K562 treated with DMSO at 1 percent for 24 hours (cell line): ENCODE results near the gene INPP5D. TPM values are rescaled to one million over a fixed set of nuclear protein-coding genes. Genes with fewer than 3 reads are reported as not detected.

ENCODE experiments used
- total RNA-seq: library from RNA; unstranded; fragments of 300-600 nt; gene quantifications from 2 replicates; pipeline ENCODE4 v1.2.3, GENCODE V29; 2022; ENCODE audit warnings: low read depth; ENCODE audit not compliant: insufficient read depth

The INPP5D gene
- total RNA-seq = 7.4 and 7.9 TPM in 2 replicates

GRCh38 chr2:233059797-233060500, at the start of gene INPP5D:
INPP5D (plus strand) TSS chr2:233060342; CDS start chr2:233060479, 137 bp downstream.

GRCh38 chr2:233013027-233013461, 47.1 kb upstream of the INPP5D start, which contains the start of gene NGEF:
NGEF (minus strand) TSS chr2:233013256; CDS start chr2:232974890, 38,366 bp downstream.

GRCh38 chr2:233032551-233033320, 27.4 kb upstream of the INPP5D start, which contains the start of gene NEU2:
NEU2 (plus strand) TSS chr2:233032672; CDS start chr2:233032672, 0 bp downstream.

GRCh38 chr2:233251306-233252116, 191.4 kb downstream of the INPP5D start, which contains the start of gene ATG16L1:
ATG16L1 (plus strand) TSS chr2:233251673; CDS start chr2:233251828, 155 bp downstream.

Other genes starting within 250 kb of the INPP5D start
- gene SNORC, start 190.1 kb upstream of the INPP5D start, total RNA-seq = 6.3 and 6.6 TPM in 2 replicates
- gene NGEF, start 47.1 kb upstream of the INPP5D start, total RNA-seq = 0.34 TPM in 1 of 2 replicates, not detected in the other
- not detected in 2 replicates for gene NEU2, start 27.7 kb upstream of the INPP5D start, total RNA-seq
- gene ATG16L1, start 191.3 kb downstream of the INPP5D start, total RNA-seq = 11.4 and 12.0 TPM in 2 replicates
- 0.05 TPM in 1 of 2 replicates, not detected in the other for gene SAG, start 247.5 kb downstream of the INPP5D start, total RNA-seq